ENCODE data around the gene MAP3K10.

Gene MAP3K10

DNA sequence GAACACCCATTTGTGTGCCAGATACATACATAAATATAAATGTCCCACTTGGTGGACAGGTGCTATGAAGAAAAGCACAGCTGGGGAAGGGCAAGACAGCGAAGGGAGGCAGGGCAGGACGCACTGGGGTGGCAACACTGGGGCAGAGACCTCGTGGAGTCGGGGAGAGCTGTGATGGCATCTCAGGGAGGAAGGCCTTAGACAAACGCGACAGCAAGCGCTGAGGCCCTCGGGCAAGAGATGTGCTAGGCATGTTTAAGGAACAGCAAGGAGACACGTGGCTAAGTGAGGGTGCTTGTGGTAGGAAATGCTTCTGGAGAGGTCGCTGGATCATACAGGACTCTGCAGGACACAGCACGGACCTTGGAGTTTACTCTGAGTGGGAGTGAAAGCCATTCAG lies 58.6 kb downstream of the MAP3K10 start:
- DNase-seq (ENCODE audit: low read depth in 2 of 2): no peak

- DNase-seq (ENCODE audit: low read depth in 2 of 2): no peak
These were observed 60.0 kb downstream of the MAP3K10 start for GRCh38 chr19:40251244-40251643.

GRCh38 chr19:40251991-40252390 lies 60.8 kb downstream of the MAP3K10 start:
- no peak for DNase-seq (ENCODE audit: low read depth in 2 of 2)

- DNase-seq (ENCODE audit: low read depth in 2 of 2): no peak
These were observed 61.2 kb downstream of the MAP3K10 start for GRCh38 chr19:40252395-40252794.

DNA sequence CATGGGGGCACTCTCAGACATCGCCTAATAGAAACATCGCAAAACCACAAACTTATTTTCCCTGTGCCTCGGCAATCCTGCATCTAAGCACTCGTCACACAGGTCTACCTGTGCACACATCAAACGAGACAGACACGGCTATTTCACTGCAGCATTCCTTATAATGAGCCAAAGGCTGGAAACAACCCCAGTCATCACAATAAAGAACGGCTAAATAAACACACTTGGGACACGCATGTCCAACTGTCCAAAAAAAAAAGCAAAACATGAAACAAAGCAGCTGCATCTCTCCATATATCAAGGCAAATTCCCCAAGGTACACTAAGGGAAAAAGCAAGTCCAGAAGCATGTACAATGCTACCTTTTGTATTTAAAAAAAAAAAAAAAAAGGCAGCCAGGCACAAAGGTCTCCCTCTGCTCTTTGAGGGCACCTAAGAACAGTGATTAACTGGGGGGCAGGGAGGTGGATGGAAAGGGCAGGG lies 62.4 kb downstream of the MAP3K10 start:
- DNase-seq (ENCODE audit: low read depth in 2 of 2): no peak

- no peak for DNase-seq (ENCODE audit: low read depth in 2 of 2)
These were observed 63.6 kb downstream of the MAP3K10 start for GRCh38 chr19:40254714-40255418.

GRCh38 chr19:40255619-40256166 lies 64.5 kb downstream of the MAP3K10 start:
- DNase-seq (ENCODE audit: low read depth in 2 of 2): no peak

DNA sequence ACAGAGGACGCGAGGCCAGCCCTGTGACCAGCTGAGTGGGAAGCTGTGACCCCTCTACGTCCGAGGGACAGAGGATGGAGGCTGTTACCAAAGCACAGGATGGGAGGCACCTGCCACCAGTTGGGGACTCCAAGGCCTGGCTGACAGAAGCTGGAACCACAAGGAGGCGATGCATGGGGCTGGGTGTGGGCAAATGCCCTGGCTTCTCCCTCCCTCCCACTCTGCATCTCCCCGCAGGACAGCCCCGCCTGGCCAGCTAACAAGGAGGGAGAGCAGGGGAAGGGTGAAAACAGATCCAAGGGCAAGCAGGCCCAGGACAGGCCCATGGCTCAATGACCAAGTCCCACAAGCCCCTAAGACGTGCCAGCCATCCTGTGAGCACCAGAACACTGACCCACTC lies 65.3 kb downstream of the MAP3K10 start:
- no peak for DNase-seq (ENCODE audit: low read depth in 2 of 2)

- no peak for DNase-seq (ENCODE audit: low read depth in 2 of 2)
These were observed 65.9 kb downstream of the MAP3K10 start for GRCh38 chr19:40257096-40257517.

- no peak for DNase-seq (ENCODE audit: low read depth in 2 of 2)
These were observed 70.4 kb downstream of the MAP3K10 start for GRCh38 chr19:40261631-40262030.

- no peak for DNase-seq (ENCODE audit: low read depth in 2 of 2)
These were observed 71.2 kb downstream of the MAP3K10 start for GRCh38 chr19:40262422-40262821.

GRCh38 chr19:40263440-40264313 lies 72.5 kb downstream of the MAP3K10 start:
- DNase-seq (ENCODE audit: low read depth in 2 of 2): no peak

GRCh38 chr19:40264314-40265054 lies 73.3 kb downstream of the MAP3K10 start:
- no peak for DNase-seq (ENCODE audit: low read depth in 2 of 2)

Measured in stimulated activated CD4-positive, alpha-beta T cell treated with anti-CD3 and anti-CD28 coated beads, Interleukin-1b, Interleukin-23, amount 100 ng/mL, for 4 hours (primary cell).